NT2/D1 (cell line): ENCODE measurements around the gene TACC2.

ENCODE experiments used
- SUZ12 ChIP-seq: IDR thresholded peaks from 2 replicates; pipeline ENCODE4 v1.6.1; 2011; ENCODE audit not compliant: insufficient read length, insufficient read depth; ENCODE audit errors: extremely low read depth
- YY1 ChIP-seq: IDR thresholded peaks from 2 replicates; pipeline ENCODE4 v1.6.1; 2011; ENCODE audit not compliant: insufficient read length, insufficient read depth
- ZNF274 ChIP-seq: IDR thresholded peaks from 2 replicates; pipeline ENCODE4 v1.6.1; 2011; ENCODE audit warnings: mild to moderate bottlenecking, low read depth, low read length

DNA sequence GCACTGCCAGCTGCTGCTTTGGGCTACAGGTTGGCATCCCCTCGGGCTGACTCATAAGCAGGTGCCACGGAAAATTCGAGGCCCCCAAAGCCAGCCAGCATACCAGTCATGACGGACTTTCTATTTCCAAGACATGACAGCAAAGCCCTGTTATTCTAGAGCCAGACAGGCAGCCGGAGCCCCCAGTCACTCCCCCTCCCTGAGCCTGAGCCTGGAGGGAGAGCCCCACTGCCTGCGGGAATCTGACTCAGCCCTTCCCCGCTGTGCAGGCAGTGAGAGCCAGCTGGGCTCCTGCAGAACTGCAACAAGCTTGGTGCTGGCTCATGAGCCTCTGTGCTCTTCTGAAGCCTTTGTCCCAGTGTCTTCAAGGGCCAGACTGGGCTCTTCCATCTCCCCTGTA lies 297.9 kb downstream of the TACC2 start:
- TF ChIP-seq YY1 (no peak), ZNF274 (no peak), SUZ12 (no peak)
